ENCODE data around the gene LARGE1.

- no peak for TF ChIP-seq MAFK (IDR thresholded peaks at IDR 0.05; ENCODE audit: low read depth, low read length)
- no peak for TF ChIP-seq YY1 (IDR thresholded peaks at IDR 0.05; ENCODE audit: low read depth, low read length)
- no peak for TF ChIP-seq CTCF (IDR thresholded peaks at IDR 0.05; ENCODE audit: control extremely low read depth in 1 of 3, insufficient read depth in 1 of 3, low read depth in 1 of 3, low read length in 3 of 3)
- TF ChIP-seq SIN3A (conservative IDR thresholded peaks at IDR 0.05 in 1 of 2, IDR thresholded peaks at IDR 0.05 in 1 of 2; ENCODE audit: low read depth in 1 of 2, low read length in 2 of 2), result no peak
Observed at GRCh38 chr22:33224841-33225240, 695.4 kb downstream of the LARGE1 start.
